Stimulated activated naive CD4-positive, alpha-beta T cell treated with Interleukin-2 at 50 U/mL for 16 hours (primary cell): ENCODE data around the gene PTH2.
A peak's percentile ranks its signal among the peaks of the same experiment; 100 is the strongest.
"Not testable (repeated sequence)": the region's sequence is repeated elsewhere in the genome, so short reads cannot be mapped to it uniquely, and the experiment has no call there.

ENCODE experiments used
- DNase-seq: peaks from one replicate; lab custom pipeline; 2025; lab: John Stamatoyannopoulos, UW

PTH2 gene

GRCh38 chr19:49423071-49423984, at the start of gene PTH2:
PTH2 (minus strand) TSS chr19:49423441; CDS start chr19:49423339, 102 bp downstream.
- DNase-seq: no peak

GRCh38 chr19:49472936-49473335, 49.7 kb upstream of the PTH2 start:
- DNase-seq: no peak

- DNase-seq: no peak
Observed at GRCh38 chr19:49470615-49470978, 47.4 kb upstream of the PTH2 start.

- peak; percentile 69 for DNase-seq
Observed at GRCh38 chr19:49469828-49470614, 46.8 kb upstream of the PTH2 start.

GRCh38 chr19:49468746-49469447, 45.7 kb upstream of the PTH2 start:
- peak; percentile 85 for DNase-seq

GRCh38 chr19:49468199-49468598, 45.0 kb upstream of the PTH2 start:
- DNase-seq: no peak

GRCh38 chr19:49465371-49465770, 42.1 kb upstream of the PTH2 start:
- DNase-seq: no peak

- no peak for DNase-seq
Observed at GRCh38 chr19:49463960-49464740, 40.9 kb upstream of the PTH2 start.

GRCh38 chr19:49462492-49462891, 39.3 kb upstream of the PTH2 start:
- no peak for DNase-seq

- no peak for DNase-seq
Observed at GRCh38 chr19:49461656-49462055, 38.4 kb upstream of the PTH2 start.

- not testable (repeated sequence) for DNase-seq
Observed at GRCh38 chr19:49461130-49461529, 37.9 kb upstream of the PTH2 start.

- DNase-seq: no peak
Observed at GRCh38 chr19:49459388-49459787, 36.1 kb upstream of the PTH2 start.

GRCh38 chr19:49458567-49458903, 35.3 kb upstream of the PTH2 start:
- no peak for DNase-seq

- no peak for DNase-seq
Observed at GRCh38 chr19:49456326-49456725, 33.1 kb upstream of the PTH2 start.

- DNase-seq: no peak
Observed at GRCh38 chr19:49455773-49456172, 32.5 kb upstream of the PTH2 start.

- DNase-seq: no peak
Observed at GRCh38 chr19:49453757-49454240, 30.6 kb upstream of the PTH2 start.

GRCh38 chr19:49453013-49453756, 29.9 kb upstream of the PTH2 start, which contains the start of gene ALDH16A1:
ALDH16A1 (plus strand) TSS chr19:49453225; CDS start chr19:49453332, 107 bp downstream.
- DNase-seq: peak; percentile 98

GRCh38 chr19:49451430-49452181, 28.4 kb upstream of the PTH2 start, which contains the start of gene PIH1D1:
PIH1D1 (minus strand) TSS chr19:49451814; CDS start chr19:49451574, 240 bp downstream.
- DNase-seq: peak; percentile 93

- DNase-seq: no peak
Observed at GRCh38 chr19:49450405-49450804, 27.2 kb upstream of the PTH2 start.

- DNase-seq: no peak
Observed at GRCh38 chr19:49448432-49448786, 25.2 kb upstream of the PTH2 start.
